K562 (cell line): Measurements from ENCODE around the gene SMIM30. TPM values are rescaled to one million over a fixed set of nuclear protein-coding genes. Genes with fewer than 3 reads are reported as not detected.

Source experiments
- ATAC-seq: fragments of 200-7000 bp; cut with Tn5 transposase; 3 replicates; pipeline ENCODE4 v1.9.1; 2020; ENCODE audit warnings: moderate library complexity
- BruUV-seq: library from RNA; stranded (reverse); fragments of 400-500 nt; replicated peaks from 2 replicates; lab custom pipeline; 2021; lab: Mats Ljungman, UMichigan
- CTCF ChIA-PET: fragments of 300-600 bp; formaldehyde crosslinking; extraction: SDS; loops from one replicate; lab custom pipeline; 2021; ENCODE audit warnings: low intra/inter-chr PET ratio; lab: Yijun Ruan, JAX
- POLR2A ChIA-PET: fragments of 300-600, 350-650 bp; sonication (Branson Sonifier 250); formaldehyde crosslinking; extraction: SDS; loops from one replicate; lab custom pipeline; 2021; ENCODE audit warnings: antibody characterized with exemption, inconsistent platforms; lab: Yijun Ruan, JAX
- DNase-seq, 4 experiments: peaks; one replicate each; pipeline versions ENCODE4 v3.0.0 to v3.0.0-alpha.2; 2011 to 2018; ENCODE audit warnings: low spot score in 3 of 4, mixed read lengths in 3 of 4; ENCODE audit errors: extremely low read depth in 1 of 4
- FAIRE-seq: peaks from 2 replicates; lab custom pipeline; 2011; peaks lifted over from hg19 to GRCh38; lab: Jason Lieb, UNC
- H2AFZ ChIP-seq: 2 replicates; pipeline ENCODE4 v1.6.0; 2011; ENCODE audit warnings: low read depth, low read length, control low read depth, inconsistent platforms
- H3K27ac ChIP-seq: fragments of 200-600 bp; 3 replicates; pipeline ENCODE4 v1.8.0; 2011; ENCODE audit warnings: low read depth, mild to moderate bottlenecking, control low read depth, inconsistent platforms, low read length, moderate library complexity, mixed read lengths; ENCODE audit errors: extremely low read depth
- H3K27me3 ChIP-seq, 2 experiments: fragments of 300-600 bp in 1 of 2; 2 replicates in 1 of 2; 3 replicates in 1 of 2; pipeline versions ENCODE4 v1.6.0 to v1.8.0; 2011; ENCODE audit warnings: inconsistent platforms in 2 of 2, low read length in 2 of 2, mild to moderate bottlenecking in 1 of 2, mixed read lengths in 1 of 2, moderate library complexity in 1 of 2; ENCODE audit not compliant: control insufficient read depth in 2 of 2, insufficient read depth in 2 of 2
- H3K36me3 ChIP-seq: fragments of 300-600 bp; 3 replicates; pipeline ENCODE4 v1.8.0; 2011; ENCODE audit warnings: mild to moderate bottlenecking, low read length, inconsistent platforms; ENCODE audit not compliant: control insufficient read depth, insufficient read depth
- H3K4me1 ChIP-seq, 2 experiments: fragments of 200-600 bp in 1 of 2; replicated peaks in 1 of 2; 2 replicates in 1 of 2; 3 replicates in 1 of 2; pipeline versions ENCODE4 v1.5.1 to v1.8.0; 2011; ENCODE audit warnings: inconsistent platforms in 2 of 2, low read length in 2 of 2, mild to moderate bottlenecking in 1 of 2, mixed read lengths in 1 of 2, moderate library complexity in 1 of 2; ENCODE audit not compliant: control insufficient read depth in 2 of 2, insufficient read depth in 2 of 2
- H3K4me2 ChIP-seq: 2 replicates; pipeline ENCODE4 v1.6.1; 2011; ENCODE audit warnings: low read length, control low read depth, inconsistent platforms, mixed read lengths; ENCODE audit not compliant: insufficient read depth
- H3K4me3 ChIP-seq: fragments of 200-600 bp; sonication (generic), shearing (Covaris generic); 2 replicates; pipeline ENCODE4 v1.5.1; 2016; ENCODE audit warnings: control low read depth, inconsistent platforms
- H3K79me2 ChIP-seq: fragments of 200-600 bp; 3 replicates; pipeline ENCODE4 v1.8.0; 2011; ENCODE audit warnings: low read length, inconsistent platforms; ENCODE audit not compliant: control insufficient read depth, insufficient read depth
- H3K9ac ChIP-seq, 2 experiments: 2 replicates each; pipeline versions ENCODE4 v1.6.0 to v1.6.1; 2011; ENCODE audit warnings: low read depth in 2 of 2, low read length in 2 of 2, control low read depth in 1 of 2, inconsistent platforms in 1 of 2, mild to moderate bottlenecking in 1 of 2, mixed read lengths in 1 of 2; ENCODE audit not compliant: insufficient read depth in 1 of 2
- H3K9me1 ChIP-seq: one replicate; pipeline ENCODE4 v1.6.0; 2011; ENCODE audit warnings: inconsistent platforms, mild to moderate bottlenecking, low read length, moderate library complexity; ENCODE audit not compliant: control insufficient read depth, insufficient read depth
- H3K9me3 ChIP-seq: replicated peaks from 2 replicates; pipeline ENCODE4 v1.5.1; 2011; ENCODE audit warnings: low read depth, low read length, inconsistent platforms; ENCODE audit not compliant: control insufficient read depth, insufficient read depth
- H4K20me1 ChIP-seq: replicated peaks from 2 replicates; pipeline ENCODE4 v1.6.1; 2011; ENCODE audit warnings: low read length, inconsistent platforms, mixed read lengths; ENCODE audit not compliant: control insufficient read depth, insufficient read depth
- BDP1 ChIP-seq: IDR thresholded peaks from 3 replicates; pipeline ENCODE4 v1.6.1; 2011; ENCODE audit not compliant: insufficient read length, insufficient read depth
- CBX3 ChIP-seq, 2 experiments: IDR thresholded peaks; 1 replicate in 1 of 2; 2 replicates in 1 of 2; pipeline ENCODE4 v1.6.1; 2012; ENCODE audit warnings: inconsistent platforms in 2 of 2, low read length in 2 of 2, borderline replicate concordance in 1 of 2, control low read depth in 1 of 2
- MYC ChIP-seq, 2 experiments: fragments of 250-450 bp in 1 of 2; sonication (Bioruptor Pico) in 1 of 2; IDR thresholded peaks; 2 replicates each; pipeline versions ENCODE4 v1.5.1 to v1.6.1; 2012 to 2021; ENCODE audit warnings: low read depth in 2 of 2, borderline replicate concordance in 1 of 2, improper control_type of control experiment in 1 of 2, low read length in 1 of 2, mild to moderate bottlenecking in 1 of 2, moderate library complexity in 1 of 2
- WGBS: fragments of 100-300 bp; shearing (Covaris generic); methylation state at CpG from one replicate; pipeline ENCODE4 v1.1.6; 2016; ENCODE audit warnings: low coverage, mixed read lengths; ENCODE audit not compliant: insufficient coverage; ENCODE audit errors: missing lambda C conversion rate; 5-methylcytosine and 5-hydroxymethylcytosine counted together
- in situ Hi-C: fragments of 300-500 bp; cut with MboI; formaldehyde crosslinking; loops from 4 replicates; pipeline ENCODE4 v1.15.0; 2018; ENCODE audit warnings: inconsistent platforms, mixed read lengths
- intact Hi-C: fragments of 100-400 bp; cut with micrococcal nuclease; formaldehyde crosslinking; loops from 2 replicates; pipeline ENCODE4 v1.14.2; 2022
- polyA plus RNA-seq, 8 experiments: library from polyadenylated mRNA; depleted of rRNA in 4 of 8; stranded (reverse) in 5 of 8; unstranded in 3 of 8; fragments of >200 nt; fragmentation: Nextera tagmentation in 2 of 8; fragmentation: Illumina TruSeq in 1 of 8; extraction: Ambion mirVana in 2 of 8; extraction: Trizol in 1 of 8; gene quantifications; 2 replicates each; pipeline versions ENCODE4 v1.2.1 to v1.2.3, GENCODE V29; 2011 to 2014; ENCODE audit warnings: inconsistent platforms in 1 of 8, missing spikeins in 1 of 8
- total RNA-seq, 7 experiments: library from RNA; depleted of rRNA in 6 of 7; stranded (reverse); fragments of >200 nt in 6 of 7; fragmentation: Illumina TruSeq in 2 of 7; extraction: Trizol in 2 of 7; gene quantifications; 2 replicates each; pipeline versions ENCODE4 v1.2.1 to v1.2.3, GENCODE V29; 2011 to 2021; ENCODE audit warnings: low replicate concordance in 1 of 7
- TF ChIP-seq, protein P1 (sequence below): sonication (generic); formaldehyde crosslinking; IDR thresholded peaks from 2 replicates; pipeline ENCODE4 v1.8.0; 2023; ENCODE audit warnings: mild to moderate bottlenecking, missing genetic modification reagents
- TF ChIP-seq, protein P2 (sequence below): fragments of 200-800 bp; sonication (Bioruptor generic); IDR thresholded peaks from 2 replicates; pipeline ENCODE4 v1.6.1; 2017; ENCODE audit warnings: missing genetic modification characterization, missing compliant biosample characterization

The SMIM30 gene
- total and polyA plus RNA-seq, 9 of the 15 experiments (the other 6 are each of a cell fraction or from before 2014, with no cell fraction given) = 161 to 891 (median 316) TPM

DNA sequence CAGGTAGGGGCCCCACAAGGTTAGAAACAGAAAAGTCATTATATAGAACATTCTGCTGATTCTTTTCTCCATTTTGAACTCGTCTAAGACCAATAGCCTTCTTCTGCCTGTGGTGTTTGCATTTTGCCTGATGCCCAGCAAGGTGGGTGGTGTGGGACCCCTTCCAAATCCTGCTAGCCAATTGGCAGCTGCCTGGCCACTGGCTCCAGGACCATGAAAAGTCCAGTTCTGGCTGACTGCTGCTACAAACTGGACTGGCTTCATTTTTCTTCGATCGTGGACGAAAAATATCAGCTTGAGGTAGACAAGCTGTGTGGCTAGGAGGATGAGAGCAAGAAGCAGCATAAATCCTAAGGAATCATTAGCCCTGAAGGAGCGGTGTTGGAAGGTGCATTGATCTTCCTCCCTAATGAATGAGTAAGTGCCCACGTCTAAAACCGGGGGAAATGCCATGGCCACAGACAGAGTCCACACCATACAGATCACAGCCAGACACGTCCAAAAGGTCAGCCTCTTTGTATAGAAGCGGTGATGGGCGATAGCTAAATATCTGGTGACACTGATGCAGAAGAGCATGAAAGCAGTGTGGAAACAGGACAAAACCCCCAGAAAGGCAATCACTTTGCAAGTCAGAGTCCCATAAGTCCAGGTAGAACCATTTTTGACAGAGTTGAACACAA is 34.4 kb downstream of the SMIM30 start:
- BruUV-seq = no TSS peak
- peak overlapping the region; percentile 19; the same call in 1 of the 3 replicates for H3K27ac ChIP-seq
- no peak overlapping the region for H3K4me3 ChIP-seq
- H4K20me1 ChIP-seq = no peaks in the 10 kb centered on the region
- no peaks in the 10 kb centered on the region for H3K9me3 ChIP-seq
- ChIA-PET CTCF (no interaction called here), POLR2A (interaction anchor here (1.2 to 1.9 kb wide), 2 partner anchors 14 to 16 kb away, joined by 3 to 4 read pairs; no protein-coding TSS in a partner anchor)
- peak overlapping the region in 1 of 2 experiments; percentile 38; a peak in 1 of 4 replicates for H3K9ac ChIP-seq
- TF ChIP-seq, protein P1, sequence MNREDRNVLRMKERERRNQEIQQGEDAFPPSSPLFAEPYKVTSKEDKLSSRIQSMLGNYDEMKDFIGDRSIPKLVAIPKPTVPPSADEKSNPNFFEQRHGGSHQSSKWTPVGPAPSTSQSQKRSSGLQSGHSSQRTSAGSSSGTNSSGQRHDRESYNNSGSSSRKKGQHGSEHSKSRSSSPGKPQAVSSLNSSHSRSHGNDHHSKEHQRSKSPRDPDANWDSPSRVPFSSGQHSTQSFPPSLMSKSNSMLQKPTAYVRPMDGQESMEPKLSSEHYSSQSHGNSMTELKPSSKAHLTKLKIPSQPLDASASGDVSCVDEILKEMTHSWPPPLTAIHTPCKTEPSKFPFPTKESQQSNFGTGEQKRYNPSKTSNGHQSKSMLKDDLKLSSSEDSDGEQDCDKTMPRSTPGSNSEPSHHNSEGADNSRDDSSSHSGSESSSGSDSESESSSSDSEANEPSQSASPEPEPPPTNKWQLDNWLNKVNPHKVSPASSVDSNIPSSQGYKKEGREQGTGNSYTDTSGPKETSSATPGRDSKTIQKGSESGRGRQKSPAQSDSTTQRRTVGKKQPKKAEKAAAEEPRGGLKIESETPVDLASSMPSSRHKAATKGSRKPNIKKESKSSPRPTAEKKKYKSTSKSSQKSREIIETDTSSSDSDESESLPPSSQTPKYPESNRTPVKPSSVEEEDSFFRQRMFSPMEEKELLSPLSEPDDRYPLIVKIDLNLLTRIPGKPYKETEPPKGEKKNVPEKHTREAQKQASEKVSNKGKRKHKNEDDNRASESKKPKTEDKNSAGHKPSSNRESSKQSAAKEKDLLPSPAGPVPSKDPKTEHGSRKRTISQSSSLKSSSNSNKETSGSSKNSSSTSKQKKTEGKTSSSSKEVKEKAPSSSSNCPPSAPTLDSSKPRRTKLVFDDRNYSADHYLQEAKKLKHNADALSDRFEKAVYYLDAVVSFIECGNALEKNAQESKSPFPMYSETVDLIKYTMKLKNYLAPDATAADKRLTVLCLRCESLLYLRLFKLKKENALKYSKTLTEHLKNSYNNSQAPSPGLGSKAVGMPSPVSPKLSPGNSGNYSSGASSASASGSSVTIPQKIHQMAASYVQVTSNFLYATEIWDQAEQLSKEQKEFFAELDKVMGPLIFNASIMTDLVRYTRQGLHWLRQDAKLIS (CRISPR knock-in tag) = peak; percentile 31; the same call in 1 of the 2 replicates
- TF ChIP-seq BDP1 (no peak), CBX3 (IDR thresholded peaks at IDR 0.05; ENCODE audit: borderline replicate concordance in 1 of 2, low read length in 2 of 2) (no peak), MYC (IDR thresholded peaks at IDR 0.05; ENCODE audit: low read depth, low read length) (no peak), MYC (CRISPR knock-in tag; IDR thresholded peaks at IDR 0.05; ENCODE audit: borderline replicate concordance, low read depth) (no peak)
- TF ChIP-seq, protein P2, sequence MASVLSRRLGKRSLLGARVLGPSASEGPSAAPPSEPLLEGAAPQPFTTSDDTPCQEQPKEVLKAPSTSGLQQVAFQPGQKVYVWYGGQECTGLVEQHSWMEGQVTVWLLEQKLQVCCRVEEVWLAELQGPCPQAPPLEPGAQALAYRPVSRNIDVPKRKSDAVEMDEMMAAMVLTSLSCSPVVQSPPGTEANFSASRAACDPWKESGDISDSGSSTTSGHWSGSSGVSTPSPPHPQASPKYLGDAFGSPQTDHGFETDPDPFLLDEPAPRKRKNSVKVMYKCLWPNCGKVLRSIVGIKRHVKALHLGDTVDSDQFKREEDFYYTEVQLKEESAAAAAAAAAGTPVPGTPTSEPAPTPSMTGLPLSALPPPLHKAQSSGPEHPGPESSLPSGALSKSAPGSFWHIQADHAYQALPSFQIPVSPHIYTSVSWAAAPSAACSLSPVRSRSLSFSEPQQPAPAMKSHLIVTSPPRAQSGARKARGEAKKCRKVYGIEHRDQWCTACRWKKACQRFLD (CRISPR knock-in tag) = peak; percentile 51; the same call in 1 of the 2 replicates
- intact Hi-C loops = no loop called here
- in situ Hi-C loops = no loop called here
- no peak for DNase-seq
- WGBS = 40% methylated on average over 10 of the region's 10 CpGs
- peak overlapping the region; percentile 80 for H2AFZ ChIP-seq
- no peak for FAIRE-seq
- H3K27me3 ChIP-seq = no peaks in the 10 kb centered on the region
- H3K9me1 ChIP-seq = no peaks in the 10 kb centered on the region
- no peaks in the 10 kb centered on the region for H3K79me2 ChIP-seq
- H3K4me1 ChIP-seq = peaks cover 8 to 33% of the 10 kb centered on the region in 2 experiments
- peak overlapping the region; percentile 29; the same call in 1 of the 2 replicates for H3K4me2 ChIP-seq
- no peaks in the 10 kb centered on the region for H3K36me3 ChIP-seq
- ATAC-seq = no peak
